GM21360 (cell line): Measurements from ENCODE around the gene TXNDC16.

Source experiments
- ATAC-seq: cut with Tn5 transposase; IDR thresholded peaks from one replicate; pipeline ENCODE4 v1.9.1; 2021; ENCODE audit warnings: mild to moderate bottlenecking, moderate library complexity; ENCODE audit not compliant: unreplicated experiment

Gene TXNDC16

DNA sequence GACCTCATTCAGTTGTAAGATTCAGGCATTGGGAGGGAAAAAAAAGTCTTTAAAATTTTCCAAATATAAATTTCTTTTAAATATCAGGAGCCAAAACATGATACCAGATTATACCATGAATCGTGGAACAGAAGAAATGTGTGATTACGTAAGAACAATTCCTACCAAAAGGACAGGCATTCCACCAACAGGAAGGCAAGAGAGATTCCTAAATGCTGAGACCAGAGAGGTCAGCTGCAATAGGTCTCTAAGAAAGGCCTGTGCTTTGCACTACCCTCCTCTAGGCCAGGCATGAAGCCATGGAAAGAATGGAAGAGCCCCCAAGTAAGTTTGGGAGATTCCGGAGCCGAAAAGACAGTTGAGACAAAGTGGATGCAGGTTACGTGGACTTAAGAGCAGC is 154.5 kb downstream of the TXNDC16 start:
- ATAC-seq, result no peak

DNA sequence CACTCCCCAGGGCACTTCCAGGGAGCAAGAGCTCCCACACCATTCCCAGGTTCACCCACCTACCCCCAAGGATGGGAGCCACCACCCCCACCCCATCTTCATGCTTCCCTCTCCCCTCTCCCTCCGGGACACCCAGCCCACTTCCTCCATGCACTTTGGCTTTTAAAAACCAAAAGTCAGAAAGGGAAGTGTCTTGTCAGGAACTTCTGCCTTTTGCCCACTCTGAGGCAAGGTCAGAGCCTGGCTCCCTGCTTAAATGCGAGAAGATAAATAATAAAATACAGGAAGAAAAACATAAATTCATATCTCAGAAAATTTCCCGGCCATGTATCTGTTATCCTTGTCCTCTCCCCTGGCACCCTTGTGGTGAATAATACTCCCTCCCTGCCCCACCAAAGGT is 156.6 kb downstream of the TXNDC16 start:
- no peak for ATAC-seq

DNA sequence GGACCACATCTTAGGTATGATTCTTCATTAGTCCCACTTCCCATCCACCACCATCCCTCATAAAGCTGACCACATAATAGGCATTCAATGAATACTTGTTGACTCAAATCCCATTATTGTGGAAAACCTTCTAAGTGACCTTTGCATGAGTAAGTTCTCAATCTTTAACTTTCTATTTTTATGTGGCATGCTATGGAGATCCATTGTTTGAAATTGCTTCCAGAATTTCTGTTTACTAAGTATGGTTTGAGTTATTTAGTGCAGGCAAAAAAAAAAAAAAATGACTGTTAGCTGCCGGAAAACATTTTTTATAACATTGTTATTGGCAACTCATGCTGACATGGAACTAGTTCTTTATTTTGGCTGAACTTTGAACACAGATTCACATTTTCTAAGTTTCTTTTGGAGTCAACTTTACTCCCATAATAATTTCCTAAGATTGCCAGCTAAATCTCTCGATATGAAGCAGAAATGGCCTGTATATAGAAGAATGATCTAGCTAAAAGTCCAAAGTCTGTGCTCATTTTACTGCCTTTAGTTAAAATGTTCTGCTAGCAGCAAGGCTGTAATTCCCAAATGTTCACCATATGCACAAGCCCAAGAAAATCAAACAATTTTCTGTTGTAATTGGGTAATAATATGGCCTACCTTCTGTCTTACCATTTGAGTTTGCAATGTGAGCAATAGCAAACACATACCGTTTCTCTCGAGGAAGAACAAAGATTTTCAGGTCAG is 160.3 kb downstream of the TXNDC16 start:
- no peak for ATAC-seq
